Measurements from ENCODE around the gene NRXN3.

NRXN3 gene
- total RNA-seq, result 0 to 0.15 (median 0.04) reads per million in 4 donors

DNA sequence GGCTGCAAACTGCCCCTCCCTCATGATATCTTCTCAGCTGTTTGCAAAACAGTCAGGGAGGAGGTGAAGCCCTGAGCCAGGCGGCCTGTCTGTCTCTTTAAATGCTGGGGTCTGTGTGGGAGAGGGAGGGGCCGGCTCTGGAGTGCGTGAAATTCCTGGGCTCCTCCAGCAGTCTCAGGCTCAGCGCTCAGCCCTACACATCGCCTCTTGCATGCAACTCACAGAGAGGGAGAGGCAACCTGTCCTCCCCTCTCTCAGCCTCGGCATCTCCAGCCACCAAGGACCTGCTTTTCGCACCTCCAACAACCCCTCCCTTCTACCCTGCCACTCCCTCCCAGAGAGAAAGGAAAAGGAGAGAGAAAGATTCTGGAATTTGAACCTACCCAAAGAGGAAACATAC lies at the start of gene NRXN3:
Gene NRXN3, plus strand, starts transcription at position 171 of the 400 bp plus-strand sequence. CDS start 72,721 bp downstream, outside the sequence.
- DNase-seq, result no peak

DNA sequence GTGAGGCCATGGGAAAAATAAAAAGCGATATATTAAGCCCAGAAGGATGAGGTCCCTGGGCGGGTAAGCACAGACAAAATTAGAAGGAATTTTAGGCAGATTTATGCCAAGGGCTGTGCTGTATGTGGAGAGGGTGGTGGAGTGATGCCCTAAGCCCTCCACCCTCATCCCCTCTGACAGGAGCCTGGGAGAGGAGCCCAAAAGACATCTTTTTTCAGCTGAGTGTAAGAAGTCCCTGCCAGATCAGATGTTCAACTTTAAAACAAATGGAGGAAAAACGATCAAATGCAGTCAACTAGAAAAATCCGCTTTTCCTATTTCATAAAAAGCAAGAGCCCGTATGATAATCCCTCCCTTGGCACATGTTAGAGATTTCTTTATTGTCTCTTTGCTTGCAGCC lies 47.7 kb upstream of the NRXN3 start:
- DNase-seq, result no peak

DNA sequence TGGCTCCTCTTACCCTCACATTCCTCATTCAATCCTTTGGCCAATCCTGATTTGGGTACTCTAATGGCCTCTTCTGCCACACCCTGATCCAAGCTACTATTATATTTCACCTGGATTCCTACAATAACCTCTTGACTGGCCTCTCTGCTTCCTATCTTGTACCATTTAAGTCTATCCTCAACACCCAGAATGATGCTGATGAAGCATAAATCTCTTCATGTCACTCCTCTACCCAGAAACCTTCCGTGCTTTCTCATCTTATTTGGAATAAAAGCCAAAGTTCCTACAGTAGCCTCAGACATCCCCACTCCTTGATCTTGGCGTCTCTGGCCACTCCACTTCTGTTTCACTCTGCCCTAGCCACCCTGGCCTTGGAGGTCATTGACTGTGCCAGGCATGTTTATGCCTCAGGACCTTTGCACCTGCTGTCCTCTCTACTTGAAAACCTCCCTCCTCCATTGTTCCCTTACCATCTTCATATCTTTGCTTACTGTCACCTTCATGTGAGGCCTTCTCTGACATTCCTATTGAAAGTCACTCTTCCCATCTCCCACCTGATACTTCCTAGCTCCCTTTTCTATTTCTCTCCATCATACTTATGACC lies 46.4 kb upstream of the NRXN3 start:
- DNase-seq, result no peak

- DNase-seq, result no peak
Observed at GRCh38 chr14:78127961-78128360, 42.2 kb upstream of the NRXN3 start.

GRCh38 chr14:78129375-78129774 lies 40.8 kb upstream of the NRXN3 start:
- no peak for DNase-seq

GRCh38 chr14:78130356-78130755 lies 39.8 kb upstream of the NRXN3 start:
- no peak for DNase-seq

GRCh38 chr14:78131201-78131600 lies 39.0 kb upstream of the NRXN3 start:
- DNase-seq, result no peak

GRCh38 chr14:78131616-78132015 lies 38.6 kb upstream of the NRXN3 start:
- DNase-seq, result no peak

- no peak for DNase-seq
Observed at GRCh38 chr14:78135450-78135891, 34.7 kb upstream of the NRXN3 start.

DNA sequence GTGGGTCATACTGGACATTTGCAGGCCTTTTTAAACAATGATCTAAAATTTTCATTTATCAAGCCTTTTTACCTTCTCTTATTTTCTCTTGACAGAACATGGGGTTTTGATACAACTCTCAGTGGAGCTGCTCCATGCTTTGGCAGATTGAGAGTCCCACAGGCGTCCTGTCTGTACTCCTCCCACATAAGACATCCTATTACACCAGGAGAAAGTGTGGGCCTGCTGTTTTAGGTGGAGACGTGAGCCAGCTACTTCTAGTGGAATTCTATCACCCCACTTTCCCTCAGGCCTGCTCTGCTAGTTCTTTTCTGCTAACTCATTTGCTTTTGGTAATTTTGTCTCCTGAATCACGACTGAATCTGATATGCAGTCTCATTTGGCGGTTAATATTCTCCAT lies 33.5 kb upstream of the NRXN3 start:
- DNase-seq, result no peak

GRCh38 chr14:78141590-78141989 lies 28.6 kb upstream of the NRXN3 start:
- DNase-seq, result no peak

- DNase-seq, result no peak
Observed at GRCh38 chr14:78142998-78143397, 27.2 kb upstream of the NRXN3 start.

- DNase-seq, result no peak
Observed at GRCh38 chr14:78143489-78144145, 26.6 kb upstream of the NRXN3 start.

GRCh38 chr14:78152201-78153063 lies 17.7 kb upstream of the NRXN3 start:
- DNase-seq, result no peak

DNA sequence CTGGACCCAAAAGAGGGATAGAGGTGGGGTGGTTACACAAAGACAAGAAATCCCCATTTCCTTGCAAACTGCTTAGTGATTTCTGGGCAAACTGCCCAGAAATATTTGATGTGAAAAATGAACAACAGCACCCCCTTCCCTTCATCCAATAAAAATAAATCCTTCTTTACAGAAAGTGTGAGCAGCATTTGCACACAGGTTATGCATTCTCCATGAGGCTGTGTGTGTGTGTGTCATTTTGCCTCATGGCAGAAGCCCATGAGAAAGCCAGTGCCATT lies 17.2 kb upstream of the NRXN3 start:
- DNase-seq, result no peak

GRCh38 chr14:78154827-78155226 lies 15.3 kb upstream of the NRXN3 start:
- no peak for DNase-seq

GRCh38 chr14:78156196-78156595 lies 14.0 kb upstream of the NRXN3 start:
- DNase-seq, result no peak

DNA sequence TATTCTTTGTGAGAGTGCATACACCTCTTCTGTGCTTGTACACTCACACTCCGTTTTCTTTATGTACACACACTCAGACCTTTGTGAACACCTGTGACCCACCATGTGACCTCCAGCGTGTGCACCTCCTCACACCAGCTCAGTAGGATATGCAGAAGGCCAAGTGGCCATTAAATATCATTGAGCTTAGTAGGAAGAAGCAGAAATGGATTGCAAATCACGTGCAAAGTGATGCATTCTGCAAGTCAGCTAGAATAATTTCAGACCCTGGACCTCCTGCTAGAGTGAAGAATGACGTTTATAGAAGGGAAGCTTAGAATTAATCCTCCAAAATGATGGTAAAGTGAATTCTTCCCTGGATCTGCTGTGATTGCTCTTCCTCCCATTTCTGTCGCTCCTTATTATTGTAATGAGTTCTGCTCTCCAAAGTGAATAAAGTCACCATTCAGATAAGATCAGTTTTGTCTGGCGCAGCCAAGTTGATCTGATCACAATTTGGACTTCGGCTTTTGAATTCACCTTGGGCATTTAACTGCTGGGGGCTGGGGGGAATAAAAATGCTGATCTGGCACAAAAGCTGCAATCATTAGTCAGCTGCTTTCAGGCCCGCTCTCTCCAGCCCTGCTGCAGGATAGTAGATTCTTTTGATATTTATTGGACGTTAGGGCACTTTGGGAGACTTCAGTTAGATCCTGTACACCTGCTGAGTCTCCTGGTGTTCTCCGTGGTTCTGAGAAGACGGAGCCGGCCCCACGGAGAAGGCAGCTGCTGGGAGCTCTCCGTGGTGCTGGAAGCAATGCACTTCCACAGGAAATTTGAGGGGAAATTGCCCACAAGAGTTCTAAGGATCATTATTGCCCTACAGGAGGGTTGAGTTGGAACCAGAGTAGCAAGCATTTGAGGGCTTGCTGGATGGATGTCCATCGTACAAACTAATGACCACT lies 12.4 kb upstream of the NRXN3 start:
- no peak for DNase-seq

GRCh38 chr14:78162202-78162601 lies 8.0 kb upstream of the NRXN3 start:
- no peak for DNase-seq

GRCh38 chr14:78164226-78164853 lies 5.8 kb upstream of the NRXN3 start:
- DNase-seq, result peak in 1 of 5 donors; percentile 2

GRCh38 chr14:78172428-78172827 lies 2.3 kb downstream of the NRXN3 start:
- no peak for DNase-seq

- DNase-seq, result no peak
Observed at GRCh38 chr14:78173346-78174035, 3.3 kb downstream of the NRXN3 start.
